ENCODE measurements around the gene PPP2R3A.

GRCh38 chr3:136070334-136070733 lies 104.8 kb downstream of the PPP2R3A start:
- TF ChIP-seq GATA2 (IDR thresholded peaks at IDR 0.05; ENCODE audit: low read depth, low read length) = no peak
- TF ChIP-seq GATA3 (IDR thresholded peaks at IDR 0.05; ENCODE audit: low read depth, low read length) = no peak
